Stimulated activated naive CD8-positive, alpha-beta T cell treated with anti-CD3 and anti-CD28 coated beads, Interleukin-15, Interleukin-2, amounts not matched to agents 100 U/mL and 50 U/mL, for 24 hours (primary cell): ENCODE results near the gene EFR3B.
"Not testable (repeated sequence)": the region's sequence is repeated elsewhere in the genome, so short reads cannot be mapped to it uniquely, and the experiment has no call there.

Experiments
- ATAC-seq: fragments of 150-1000 bp; cut with Tn5 transposase; one replicate; pipeline ENCODE4 v1.10.0; 2021
- DNase-seq: peaks from one replicate; pipeline ENCODE4 v3.0.0; 2021

EFR3B gene, protein sequence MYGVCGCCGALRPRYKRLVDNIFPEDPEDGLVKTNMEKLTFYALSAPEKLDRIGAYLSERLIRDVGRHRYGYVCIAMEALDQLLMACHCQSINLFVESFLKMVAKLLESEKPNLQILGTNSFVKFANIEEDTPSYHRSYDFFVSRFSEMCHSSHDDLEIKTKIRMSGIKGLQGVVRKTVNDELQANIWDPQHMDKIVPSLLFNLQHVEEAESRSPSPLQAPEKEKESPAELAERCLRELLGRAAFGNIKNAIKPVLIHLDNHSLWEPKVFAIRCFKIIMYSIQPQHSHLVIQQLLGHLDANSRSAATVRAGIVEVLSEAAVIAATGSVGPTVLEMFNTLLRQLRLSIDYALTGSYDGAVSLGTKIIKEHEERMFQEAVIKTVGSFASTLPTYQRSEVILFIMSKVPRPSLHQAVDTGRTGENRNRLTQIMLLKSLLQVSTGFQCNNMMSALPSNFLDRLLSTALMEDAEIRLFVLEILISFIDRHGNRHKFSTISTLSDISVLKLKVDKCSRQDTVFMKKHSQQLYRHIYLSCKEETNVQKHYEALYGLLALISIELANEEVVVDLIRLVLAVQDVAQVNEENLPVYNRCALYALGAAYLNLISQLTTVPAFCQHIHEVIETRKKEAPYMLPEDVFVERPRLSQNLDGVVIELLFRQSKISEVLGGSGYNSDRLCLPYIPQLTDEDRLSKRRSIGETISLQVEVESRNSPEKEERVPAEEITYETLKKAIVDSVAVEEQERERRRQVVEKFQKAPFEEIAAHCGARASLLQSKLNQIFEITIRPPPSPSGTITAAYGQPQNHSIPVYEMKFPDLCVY

DNA sequence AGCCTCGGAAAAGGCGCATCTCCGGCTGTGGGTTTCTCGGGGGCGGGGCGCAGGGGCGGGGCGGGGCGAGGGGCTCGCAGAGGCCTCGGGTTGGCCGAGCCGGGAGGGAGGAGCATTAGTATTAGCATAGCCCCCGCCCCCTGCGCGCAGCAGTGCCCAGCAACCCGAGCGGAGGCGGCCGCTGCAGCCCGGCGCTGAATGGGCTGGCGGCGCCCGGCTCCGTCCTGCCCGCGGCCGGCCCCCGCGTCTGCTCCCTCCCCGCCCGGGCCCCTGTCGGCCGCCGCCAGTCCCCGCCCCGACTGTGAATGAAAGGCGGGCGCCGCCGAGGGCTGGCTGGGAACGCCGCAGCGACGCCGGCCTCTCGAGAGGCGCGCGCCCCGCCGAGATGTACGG lies at the start of gene EFR3B:
Gene EFR3B (plus strand): TSS at position 149 of the 393 bp plus-strand sequence. CDS start 237 bp downstream, at position 386.
- DNase-seq = peak; percentile 92

DNA sequence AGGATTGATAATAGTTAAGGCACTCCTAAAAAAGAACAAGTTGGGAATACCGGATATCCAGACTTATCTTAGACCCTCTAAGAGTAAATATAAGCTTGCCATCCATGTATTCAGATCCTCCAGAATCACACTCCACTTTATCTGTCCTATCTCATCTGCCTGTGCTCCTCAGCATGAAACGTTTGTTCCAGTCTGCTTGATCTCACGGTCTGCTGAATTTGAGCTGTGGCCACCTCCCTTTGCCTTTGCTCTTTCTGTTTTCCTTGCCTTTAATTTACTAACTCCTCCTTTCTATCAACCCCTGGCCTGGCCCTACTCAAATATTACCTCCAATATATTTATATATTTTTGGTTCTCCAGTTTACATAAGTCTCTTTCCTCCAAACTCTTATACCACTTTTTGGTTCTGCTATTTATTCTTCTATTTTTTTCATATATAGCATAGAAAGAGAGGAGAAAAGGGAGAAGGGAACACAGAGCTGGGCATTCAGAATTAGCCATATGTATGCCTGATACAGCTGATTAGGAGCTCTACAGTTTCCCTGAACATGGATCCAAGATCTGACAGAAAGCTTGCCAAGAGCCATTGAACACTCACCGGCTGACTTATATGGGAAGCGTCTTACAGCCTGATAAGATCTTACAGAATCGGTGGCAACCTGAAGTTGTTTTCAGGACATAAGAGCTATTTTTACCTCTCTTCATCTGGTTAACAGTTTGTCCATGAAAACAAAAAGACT lies 48.3 kb upstream of the EFR3B start:
- no peak for ATAC-seq
- DNase-seq = no peak

More for the DNA sequence above, at the start of gene EFR3B:
- peak; percentile 94 for ATAC-seq

DNA sequence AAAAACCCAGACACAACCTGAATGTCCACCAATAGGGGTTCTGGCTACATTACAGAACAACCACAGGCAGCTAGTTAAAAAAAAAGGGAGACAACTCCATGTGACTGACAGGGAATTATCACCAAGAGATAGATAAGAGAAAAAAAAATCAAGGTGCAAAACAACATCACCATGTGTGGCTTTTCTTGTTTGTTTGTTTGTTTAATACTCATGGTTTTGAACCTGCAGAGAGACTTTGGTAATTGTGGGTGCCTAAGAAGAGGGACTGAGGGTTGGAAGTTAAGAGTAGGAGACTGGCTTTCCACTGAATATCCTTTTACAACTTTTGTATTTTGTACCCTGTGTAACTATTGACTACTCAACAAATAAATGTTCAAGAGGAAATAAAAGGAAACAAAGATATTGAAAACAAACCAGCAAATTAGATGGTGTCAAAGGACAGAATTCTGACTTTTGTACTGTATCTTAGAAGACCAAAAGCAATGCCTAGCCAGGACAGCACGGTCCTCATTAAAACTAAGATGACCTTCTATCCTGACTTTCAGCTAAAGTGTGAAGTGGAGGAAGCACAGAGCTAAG lies 47.6 kb upstream of the EFR3B start:
- DNase-seq = no peak
- ATAC-seq = no peak

DNA sequence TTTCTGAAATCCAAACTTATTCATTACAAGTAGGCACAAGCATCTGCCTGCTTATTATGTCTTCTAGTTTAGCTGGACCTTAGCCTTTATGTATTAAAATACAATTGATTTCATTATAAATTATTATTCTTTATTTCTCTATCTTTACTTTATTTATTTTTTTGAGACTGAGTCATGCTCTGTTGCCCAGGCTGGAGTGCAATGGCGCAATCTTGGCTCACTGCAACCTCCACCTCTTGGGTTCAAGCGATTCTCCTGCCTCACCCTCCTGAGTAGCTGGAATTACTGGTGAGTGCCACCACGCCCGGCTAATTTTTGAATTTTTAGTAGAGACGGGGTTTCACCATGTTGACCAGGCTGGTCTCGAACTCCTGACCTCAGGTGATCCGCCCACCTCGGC lies 42.8 kb upstream of the EFR3B start:
- DNase-seq, ATAC-seq: not testable (repeated sequence)

DNA sequence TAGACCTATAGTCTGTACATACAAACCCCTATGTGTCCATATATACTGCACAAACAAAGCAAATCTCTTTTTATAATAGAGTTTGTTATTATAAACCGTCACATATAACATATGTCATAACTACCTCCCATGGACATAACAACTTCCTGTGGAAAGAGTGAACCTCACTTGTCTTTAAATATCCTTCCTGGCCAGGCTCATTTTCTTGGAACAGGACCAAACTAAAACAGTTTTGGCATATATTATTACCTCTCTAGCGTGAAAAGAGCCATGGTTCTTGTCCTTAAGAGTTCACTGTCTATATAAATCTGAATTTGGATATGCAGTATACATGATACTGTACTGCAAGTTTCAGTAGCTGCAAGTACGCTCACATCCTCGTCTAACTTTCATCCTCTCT lies 41.8 kb upstream of the EFR3B start:
- DNase-seq (no peak), ATAC-seq (no peak)

DNA sequence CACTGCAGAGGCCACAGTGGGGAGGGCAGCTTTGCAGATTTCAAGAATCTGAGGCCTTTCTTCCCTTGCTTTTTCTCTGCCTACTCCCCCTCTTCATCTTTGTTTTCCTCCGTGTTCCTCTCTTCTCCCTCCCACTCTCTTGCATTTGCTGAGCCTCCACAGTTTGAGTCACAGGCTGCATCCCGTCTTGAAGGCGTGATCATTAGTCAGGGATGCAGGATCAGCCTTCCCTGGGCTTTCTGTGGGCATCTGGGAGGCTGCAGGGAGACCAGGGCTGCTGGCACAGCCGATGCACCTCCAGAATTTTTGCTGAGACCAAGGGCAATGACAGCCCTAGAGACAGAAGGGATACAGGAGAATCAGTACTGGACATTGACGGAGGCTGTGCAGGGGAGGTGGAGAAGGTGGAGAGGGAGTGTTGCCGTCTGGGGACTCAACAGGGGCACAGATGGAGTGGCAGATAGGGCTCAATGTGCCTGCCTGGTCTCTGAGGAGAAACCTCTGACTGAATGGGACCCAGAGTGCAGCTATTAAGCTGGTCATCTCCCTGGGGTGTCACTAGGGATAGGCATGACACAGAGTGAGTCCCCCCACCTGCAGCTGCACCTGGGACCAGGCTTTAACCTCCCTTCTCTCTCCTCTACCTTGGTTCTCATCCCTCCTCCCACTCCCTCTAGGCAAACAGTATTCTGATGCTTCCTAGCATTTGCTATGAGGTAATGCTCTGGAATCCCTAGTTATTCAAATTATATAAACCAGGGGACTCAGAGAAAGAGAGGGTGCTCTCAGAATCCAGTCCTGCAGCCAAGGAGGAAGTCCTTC lies 41.2 kb upstream of the EFR3B start:
- DNase-seq (no peak), ATAC-seq (no peak)

DNA sequence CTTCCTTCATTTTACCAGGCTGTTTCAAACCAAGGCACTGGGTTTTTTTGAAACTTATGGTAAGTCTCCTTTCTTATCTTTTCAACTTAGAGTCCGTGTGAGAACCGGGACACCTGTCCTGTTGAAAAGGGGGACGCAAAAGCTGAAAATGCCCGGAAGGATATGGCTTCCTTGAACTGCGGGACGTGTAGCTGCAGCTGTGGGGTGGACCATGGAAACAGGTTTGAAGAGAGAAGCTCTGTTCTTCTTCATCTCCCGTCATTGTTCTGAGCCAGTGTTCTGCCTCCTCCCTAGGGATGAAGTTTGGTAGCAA lies 40.6 kb upstream of the EFR3B start:
- ATAC-seq = no peak
- DNase-seq = no peak

DNA sequence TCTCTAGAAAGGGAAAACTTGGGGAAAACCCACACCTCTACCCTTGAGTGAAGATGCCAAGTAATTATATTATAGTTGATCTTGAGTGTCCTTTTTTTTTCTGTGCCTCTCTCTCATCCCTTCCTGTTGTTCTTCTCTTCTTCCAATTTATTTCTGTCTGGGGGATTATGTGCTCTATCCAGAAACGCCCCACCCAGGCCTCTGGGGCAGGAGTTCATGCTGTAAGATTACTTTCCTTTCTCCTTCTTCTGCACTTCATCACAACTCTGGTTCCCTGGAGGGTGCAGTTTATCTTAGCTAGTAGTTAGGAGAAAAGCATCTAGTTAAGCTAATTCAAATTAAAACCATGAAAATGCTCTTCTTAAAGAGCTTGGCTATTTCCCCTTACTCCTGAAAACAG lies 39.8 kb upstream of the EFR3B start:
- DNase-seq (no peak), ATAC-seq (no peak)

DNA sequence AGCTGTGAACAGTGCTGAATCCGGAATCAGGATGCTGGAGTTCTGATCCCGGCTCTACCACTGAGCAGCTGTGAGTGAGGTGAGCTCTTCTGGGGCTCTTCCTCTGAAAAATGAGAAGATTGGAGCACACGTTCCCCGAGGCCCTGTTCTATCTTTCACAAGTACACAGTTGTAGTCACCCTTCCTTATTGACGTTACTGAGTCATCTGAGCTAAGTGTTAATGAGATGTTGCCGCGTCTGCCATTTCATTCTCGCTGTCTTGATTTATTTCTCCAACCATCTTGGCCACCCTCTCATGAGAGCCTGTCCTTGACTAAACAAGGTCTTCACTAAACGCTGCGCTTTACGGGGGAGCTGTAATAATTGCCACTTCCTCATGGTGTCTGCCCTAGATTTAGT lies 31.9 kb upstream of the EFR3B start:
- ATAC-seq (no peak), DNase-seq (no peak)

DNA sequence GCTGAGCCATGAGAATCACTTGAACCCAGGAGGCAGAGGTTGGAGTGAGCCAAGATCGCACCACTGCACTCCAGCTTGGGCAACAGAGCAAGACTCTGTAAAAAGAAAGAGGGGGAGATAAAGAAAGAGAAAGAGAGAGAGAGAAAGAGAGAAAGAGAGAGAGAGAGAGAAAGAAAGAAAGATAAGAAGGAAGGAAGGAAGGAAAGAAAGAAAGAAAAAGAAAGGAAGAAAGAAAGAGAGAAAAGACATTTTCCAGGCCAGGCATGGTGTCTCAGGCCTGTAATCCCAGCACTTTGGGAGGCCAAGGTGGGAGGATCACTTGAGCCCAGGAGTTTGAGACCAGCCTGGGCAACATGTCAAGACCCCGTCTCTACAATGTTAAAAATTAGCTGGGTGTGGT lies 30.5 kb upstream of the EFR3B start:
- not testable (repeated sequence) for DNase-seq, ATAC-seq

DNA sequence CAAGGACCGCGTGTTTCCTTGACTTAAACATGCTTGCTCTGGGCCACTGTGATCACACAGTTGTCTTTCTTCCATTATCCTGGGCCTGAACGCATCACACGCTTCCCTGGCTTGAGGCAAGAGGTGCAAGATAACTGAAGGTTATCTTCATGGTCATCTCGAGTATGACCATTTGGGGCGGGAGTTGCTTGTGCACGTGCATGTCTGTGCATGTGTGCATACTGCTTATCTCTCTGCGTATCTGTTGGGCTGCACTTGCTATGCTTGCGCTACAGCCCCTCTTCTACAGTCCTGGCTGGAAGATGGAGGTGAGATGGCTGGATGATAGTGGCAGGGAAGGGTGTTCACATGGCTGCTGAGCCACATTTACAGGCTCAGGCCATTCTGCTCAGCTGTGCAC lies 27.2 kb upstream of the EFR3B start:
- no peak for DNase-seq
- ATAC-seq = no peak

DNA sequence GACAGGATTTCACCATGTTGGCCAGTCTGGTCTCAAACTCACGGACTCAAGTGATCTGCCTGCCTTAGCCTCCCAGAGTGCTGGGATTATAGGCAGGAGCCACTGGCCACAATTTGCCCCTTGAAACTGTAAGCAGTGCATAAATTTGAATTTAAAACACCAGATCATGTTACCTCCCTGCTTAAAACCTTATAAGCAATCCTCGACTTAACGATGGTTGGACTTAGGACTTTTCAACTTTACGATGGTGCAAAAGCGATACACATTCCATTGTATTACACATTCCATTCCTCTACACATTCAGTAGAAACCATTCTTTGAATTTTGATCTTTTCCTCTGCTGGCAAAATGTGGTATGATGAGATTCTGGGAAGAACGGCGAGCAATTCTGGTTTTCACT lies 23.2 kb upstream of the EFR3B start:
- no peak for ATAC-seq
- no peak for DNase-seq

DNA sequence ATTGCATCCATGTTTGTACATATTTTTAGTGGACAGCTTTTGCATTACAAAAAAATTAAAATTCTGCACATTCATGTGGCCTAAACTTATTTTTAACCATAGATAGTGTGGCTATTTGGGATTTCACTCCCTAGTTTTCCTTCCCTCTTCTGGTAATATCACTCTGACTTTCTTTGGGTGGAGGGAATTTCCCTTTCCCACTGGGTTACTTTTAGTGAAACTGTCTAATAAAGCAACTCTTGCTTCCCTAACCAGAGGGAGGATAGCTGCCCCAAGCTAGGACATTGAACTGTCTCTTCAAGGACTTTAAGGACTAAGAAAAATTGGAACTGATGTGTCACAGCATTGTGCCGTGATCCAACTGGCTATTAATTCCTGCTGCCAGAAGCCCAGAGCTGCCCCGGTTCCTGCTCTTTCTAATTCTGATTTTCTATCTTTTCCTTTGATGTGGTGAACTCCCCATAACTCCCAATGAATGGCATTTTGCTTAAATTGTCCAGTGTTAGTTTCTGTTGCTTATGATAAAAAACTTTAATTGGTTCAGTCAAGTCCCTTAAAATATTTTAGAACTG lies 20.0 kb upstream of the EFR3B start:
- DNase-seq = no peak
- no peak for ATAC-seq

DNA sequence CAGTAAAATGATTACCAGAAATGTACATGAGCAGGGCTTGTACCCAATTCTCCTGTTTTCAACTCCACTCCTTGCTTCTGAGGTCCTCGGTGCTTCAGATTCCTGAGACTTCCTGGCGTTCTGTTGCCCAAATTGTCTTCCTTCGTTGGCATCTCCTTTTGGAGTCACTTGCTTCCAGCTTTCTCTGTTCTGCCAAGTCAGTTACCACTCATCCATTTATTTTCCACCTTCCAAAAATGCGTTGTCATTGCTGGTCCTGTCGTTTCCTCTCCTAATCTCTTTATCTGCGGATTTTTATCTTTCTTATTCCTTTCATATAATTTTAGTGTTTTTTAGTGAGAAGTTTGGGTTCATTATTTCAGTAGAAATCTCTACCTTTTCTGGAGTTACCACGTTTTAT lies 18.5 kb upstream of the EFR3B start:
- no peak for ATAC-seq
- no peak for DNase-seq

DNA sequence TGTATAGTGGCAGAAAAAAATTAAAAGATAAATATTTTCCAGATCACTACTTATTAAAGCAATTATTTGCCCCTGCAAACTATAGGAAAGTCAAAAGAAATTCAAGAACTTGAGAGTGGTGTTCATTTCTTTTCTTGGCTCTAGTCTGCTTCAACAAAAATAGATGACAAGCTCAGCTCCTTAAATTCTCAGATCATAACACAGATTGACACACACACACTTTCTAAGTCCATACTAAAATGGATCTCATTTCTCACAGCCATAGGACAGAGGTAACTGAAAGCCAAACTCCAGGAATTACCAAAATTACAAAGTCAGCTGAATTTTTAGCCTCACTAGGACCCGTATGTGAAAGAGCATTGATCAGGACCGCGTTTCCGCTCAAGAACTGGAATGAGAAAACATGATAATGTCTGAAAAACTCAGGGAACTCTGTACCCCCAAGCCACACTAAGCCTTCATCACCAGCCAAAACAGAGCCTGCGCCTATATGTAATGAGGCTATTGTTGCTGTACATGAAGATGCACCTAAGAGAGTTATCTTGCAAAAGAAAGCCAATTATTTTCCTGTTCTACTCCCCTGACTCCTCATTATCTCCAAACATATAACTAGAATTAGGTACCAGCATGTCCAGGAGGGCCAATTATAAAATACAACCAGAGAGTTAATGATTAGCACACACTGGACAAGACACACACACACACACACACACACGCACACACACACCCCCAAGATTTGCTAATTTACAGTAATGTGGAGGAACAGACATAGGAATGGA lies 16.5 kb upstream of the EFR3B start:
- ATAC-seq = no peak
- no peak for DNase-seq

DNA sequence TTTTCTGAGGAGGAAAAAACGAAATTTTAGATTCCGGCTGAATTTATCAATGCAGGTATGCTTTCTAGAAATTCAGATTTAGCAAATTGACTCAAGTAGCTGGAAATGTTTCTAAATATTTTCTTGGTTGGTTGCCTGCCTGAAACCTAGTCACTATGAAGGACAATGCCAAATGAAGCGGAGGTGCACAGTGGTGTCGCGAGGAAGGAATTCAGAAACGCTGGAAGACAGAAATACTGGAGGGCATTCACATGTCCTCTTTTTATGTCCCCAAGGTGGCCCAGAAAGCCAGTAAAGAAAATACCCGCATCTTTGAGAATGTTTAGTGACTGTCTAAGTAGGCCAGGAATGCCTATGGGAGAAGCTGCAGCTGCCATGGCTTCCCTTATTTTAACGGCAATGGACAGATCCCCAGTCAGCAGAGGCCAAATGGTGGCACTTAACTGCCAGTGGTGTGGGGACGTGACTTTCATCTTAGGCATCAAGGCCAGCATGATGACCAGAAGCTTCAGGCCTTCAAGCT lies 15.8 kb upstream of the EFR3B start:
- ATAC-seq (no peak), DNase-seq (no peak)

DNA sequence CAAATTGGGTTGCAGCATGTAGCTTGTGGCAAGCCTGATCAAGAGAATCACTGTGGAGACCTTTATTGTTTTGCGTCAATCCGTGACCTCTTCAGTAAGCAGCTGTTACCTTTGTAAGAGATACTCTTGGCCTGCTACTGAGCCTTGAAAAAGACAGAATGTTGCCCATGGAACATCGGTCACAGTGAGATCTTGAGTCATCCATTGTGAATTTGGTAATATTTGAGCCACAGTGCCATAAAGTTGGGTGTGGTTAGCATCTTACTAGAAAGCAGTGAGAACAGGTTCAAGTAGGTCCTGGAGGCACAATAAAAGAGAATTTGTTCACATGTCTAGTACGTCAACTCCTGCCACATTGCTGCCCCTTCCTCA lies 12.7 kb upstream of the EFR3B start:
- no peak for DNase-seq

DNA sequence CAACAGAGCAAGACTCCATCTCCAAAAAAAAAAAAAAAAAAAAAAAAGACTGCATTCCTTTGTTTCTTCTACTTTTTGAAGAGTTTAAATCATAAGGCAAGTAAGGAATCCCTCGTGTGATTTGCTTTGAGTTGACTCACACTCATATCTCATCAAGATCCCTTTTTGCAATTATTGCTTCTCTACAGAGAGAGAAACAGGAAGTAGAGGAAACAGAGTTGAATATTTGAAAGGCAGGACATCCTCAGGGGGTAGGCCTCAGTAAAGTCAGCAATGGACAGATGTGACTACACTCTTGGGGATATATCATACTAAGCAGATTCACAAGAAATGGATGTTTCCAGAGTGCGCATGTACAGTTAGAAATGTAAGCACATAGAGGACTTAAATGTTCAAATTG lies 11.2 kb upstream of the EFR3B start:
- DNase-seq (no peak), ATAC-seq (no peak)

More for the DNA sequence above, 12.7 kb upstream of the EFR3B start:
- ATAC-seq = no peak

DNA sequence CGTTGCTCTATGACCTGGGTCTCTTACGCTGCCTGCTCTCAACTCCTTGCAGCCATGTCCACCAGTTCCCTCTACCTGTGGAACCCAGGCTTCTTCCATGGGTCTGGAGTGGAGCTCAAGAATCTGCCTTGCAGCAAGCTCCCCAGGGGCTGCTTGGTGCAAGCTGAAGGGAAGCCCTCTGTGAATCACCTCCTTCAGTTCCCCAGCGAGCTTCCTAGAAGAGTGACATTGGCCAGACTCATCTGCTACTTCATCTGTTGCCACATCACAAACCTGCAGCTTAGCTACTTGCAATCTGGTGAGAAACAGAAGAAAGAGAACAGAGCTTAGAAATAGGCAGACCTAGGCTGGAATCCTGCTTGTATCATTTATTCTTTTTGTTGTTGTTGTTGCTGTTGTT lies 9.8 kb upstream of the EFR3B start:
- DNase-seq (no peak), ATAC-seq (no peak)

DNA sequence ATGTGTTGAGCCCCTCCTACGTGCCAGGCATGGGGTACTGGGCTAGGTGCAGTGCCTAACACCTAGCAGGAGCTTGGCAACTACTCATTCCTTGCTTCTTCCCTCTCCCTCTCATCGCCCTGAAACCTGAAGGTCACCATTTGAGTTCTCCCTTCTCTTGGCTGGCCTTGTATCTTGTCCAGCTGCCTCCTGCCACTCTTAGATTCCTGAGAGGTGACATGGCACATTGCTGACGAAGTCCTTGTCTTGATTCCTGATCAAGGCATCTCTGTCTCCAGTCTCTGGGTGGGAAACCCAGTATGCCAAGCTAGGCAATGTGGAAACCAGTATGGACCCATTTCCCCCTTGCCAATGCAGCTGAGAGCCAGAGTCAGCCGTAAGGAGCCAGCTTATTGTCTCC lies 9.0 kb upstream of the EFR3B start:
- ATAC-seq (no peak), DNase-seq (no peak)
